NCI-H1436 (cell line): ENCODE data around the gene NPLOC4.
"Not testable (repeated sequence)": the region's sequence is repeated elsewhere in the genome, so short reads cannot be mapped to it uniquely, and the experiment has no call there.

Experiments used
- DNase-seq: peaks from one replicate; lab custom pipeline; 2025; lab: John Stamatoyannopoulos, UW

NPLOC4 gene

GRCh38 chr17:81631482-81631881, 5.4 kb downstream of the NPLOC4 start:
- DNase-seq = no peak

- DNase-seq = no peak
Observed at GRCh38 chr17:81630274-81630673, 6.6 kb downstream of the NPLOC4 start.

- DNase-seq = no peak
Observed at GRCh38 chr17:81621494-81622130, 15.3 kb downstream of the NPLOC4 start.

GRCh38 chr17:81618307-81618706, 18.6 kb downstream of the NPLOC4 start:
- not testable (repeated sequence) for DNase-seq

- DNase-seq = no peak
Observed at GRCh38 chr17:81616877-81617276, 20.0 kb downstream of the NPLOC4 start.

GRCh38 chr17:81615401-81615930, 21.4 kb downstream of the NPLOC4 start:
- DNase-seq = no peak

GRCh38 chr17:81612172-81612970, 24.5 kb downstream of the NPLOC4 start:
- no peak for DNase-seq

GRCh38 chr17:81609541-81610311, 27.2 kb downstream of the NPLOC4 start:
- no peak for DNase-seq

GRCh38 chr17:81608605-81609004, 28.3 kb downstream of the NPLOC4 start:
- no peak for DNase-seq

GRCh38 chr17:81608082-81608481, 28.8 kb downstream of the NPLOC4 start:
- DNase-seq = no peak

GRCh38 chr17:81607431-81607830, 29.5 kb downstream of the NPLOC4 start:
- no peak for DNase-seq

GRCh38 chr17:81603846-81604610, 32.9 kb downstream of the NPLOC4 start:
- DNase-seq = no peak

GRCh38 chr17:81601525-81602120, 35.3 kb downstream of the NPLOC4 start:
- DNase-seq = peak; percentile 67

- DNase-seq = no peak
Observed at GRCh38 chr17:81599719-81600486, 37.0 kb downstream of the NPLOC4 start.

- no peak for DNase-seq
Observed at GRCh38 chr17:81593105-81593871, 43.6 kb downstream of the NPLOC4 start.

- DNase-seq = no peak
Observed at GRCh38 chr17:81591971-81592370, 44.9 kb downstream of the NPLOC4 start.

GRCh38 chr17:81590121-81590520, 46.8 kb downstream of the NPLOC4 start:
- no peak for DNase-seq

- no peak for DNase-seq
Observed at GRCh38 chr17:81589612-81590011, 47.3 kb downstream of the NPLOC4 start.

GRCh38 chr17:81586096-81586495, 50.8 kb downstream of the NPLOC4 start:
- DNase-seq = no peak

GRCh38 chr17:81584771-81585170, 52.1 kb downstream of the NPLOC4 start:
- not testable (repeated sequence) for DNase-seq
